ENCODE results near the gene CNTN4.
"Not testable (repeated sequence)": the region's sequence is repeated elsewhere in the genome, so short reads cannot be mapped to it uniquely, and the experiment has no call there.

GRCh38 chr3:2527328-2527727 is 428.7 kb downstream of the CNTN4 start:
- TF ChIP-seq, protein P1, sequence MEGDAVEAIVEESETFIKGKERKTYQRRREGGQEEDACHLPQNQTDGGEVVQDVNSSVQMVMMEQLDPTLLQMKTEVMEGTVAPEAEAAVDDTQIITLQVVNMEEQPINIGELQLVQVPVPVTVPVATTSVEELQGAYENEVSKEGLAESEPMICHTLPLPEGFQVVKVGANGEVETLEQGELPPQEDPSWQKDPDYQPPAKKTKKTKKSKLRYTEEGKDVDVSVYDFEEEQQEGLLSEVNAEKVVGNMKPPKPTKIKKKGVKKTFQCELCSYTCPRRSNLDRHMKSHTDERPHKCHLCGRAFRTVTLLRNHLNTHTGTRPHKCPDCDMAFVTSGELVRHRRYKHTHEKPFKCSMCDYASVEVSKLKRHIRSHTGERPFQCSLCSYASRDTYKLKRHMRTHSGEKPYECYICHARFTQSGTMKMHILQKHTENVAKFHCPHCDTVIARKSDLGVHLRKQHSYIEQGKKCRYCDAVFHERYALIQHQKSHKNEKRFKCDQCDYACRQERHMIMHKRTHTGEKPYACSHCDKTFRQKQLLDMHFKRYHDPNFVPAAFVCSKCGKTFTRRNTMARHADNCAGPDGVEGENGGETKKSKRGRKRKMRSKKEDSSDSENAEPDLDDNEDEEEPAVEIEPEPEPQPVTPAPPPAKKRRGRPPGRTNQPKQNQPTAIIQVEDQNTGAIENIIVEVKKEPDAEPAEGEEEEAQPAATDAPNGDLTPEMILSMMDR (IDR thresholded peaks at IDR 0.05): not testable (repeated sequence)
- TF ChIP-seq POLR2A (IDR thresholded peaks at IDR 0.05; ENCODE audit: low read depth): not testable (repeated sequence)
